Measurements from ENCODE around the gene LTB4R.
"Not testable (repeated sequence)": the region's sequence is repeated elsewhere in the genome, so short reads cannot be mapped to it uniquely, and the experiment has no call there.

Gene LTB4R

DNA sequence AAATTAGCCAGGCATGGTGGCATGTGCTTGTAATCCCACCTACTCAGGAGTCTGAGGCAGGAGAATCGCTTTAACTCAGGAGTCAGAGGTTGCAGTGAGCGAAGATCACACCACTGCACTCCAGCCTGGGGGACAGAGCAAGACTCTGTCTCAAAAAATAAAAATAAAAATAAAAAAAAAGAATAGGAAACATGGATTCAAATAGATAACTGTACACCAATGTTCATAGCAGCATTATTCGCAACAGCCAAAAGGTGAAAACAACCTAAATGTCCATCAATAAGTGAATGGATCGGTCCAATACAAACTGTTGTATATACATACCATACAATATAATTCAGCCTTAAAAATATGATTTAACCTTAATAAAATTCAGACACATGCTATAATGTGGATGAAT, 31.6 kb downstream of the LTB4R start:
- DNase-seq, result no peak

DNA sequence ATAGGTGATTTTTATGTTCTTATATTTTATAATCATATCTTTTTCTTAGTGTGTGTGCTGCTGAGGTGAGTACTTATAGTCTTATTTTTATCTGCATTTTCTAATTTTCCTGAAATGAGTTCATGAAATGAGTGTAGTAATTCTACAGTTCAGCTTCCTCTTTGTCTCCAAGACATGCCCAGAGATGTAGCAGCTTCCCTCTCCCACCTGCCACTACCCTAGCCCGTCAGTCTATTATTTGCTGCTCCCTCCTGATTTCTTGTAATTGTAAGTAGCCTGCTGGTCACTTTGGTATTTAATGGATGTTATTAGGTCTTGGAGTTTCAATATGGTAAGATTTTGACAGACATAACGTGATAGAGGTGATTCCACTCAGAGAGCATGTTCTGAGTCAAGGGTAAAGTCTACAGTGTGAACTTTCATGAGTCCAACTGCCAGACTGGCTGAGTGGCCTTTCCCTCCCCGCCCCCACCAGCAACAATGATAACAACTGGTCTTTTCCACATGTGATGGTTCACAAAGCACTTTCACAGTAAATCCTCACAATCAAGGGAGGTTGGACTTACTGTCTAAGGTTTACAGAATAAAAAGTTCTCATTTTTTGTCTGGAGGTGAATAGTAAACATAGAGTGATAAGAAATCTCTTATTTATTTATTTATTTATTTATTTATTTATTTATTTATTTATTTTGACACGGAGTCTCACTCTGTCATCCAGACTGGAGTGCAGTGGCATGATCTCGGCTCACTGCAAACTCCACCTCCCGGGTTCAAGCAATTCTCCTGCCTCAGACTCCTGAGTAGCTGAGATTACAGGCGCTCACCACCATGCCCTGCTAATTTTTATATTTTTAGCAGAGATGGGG, 32.7 kb downstream of the LTB4R start:
- DNase-seq, result no peak

DNA sequence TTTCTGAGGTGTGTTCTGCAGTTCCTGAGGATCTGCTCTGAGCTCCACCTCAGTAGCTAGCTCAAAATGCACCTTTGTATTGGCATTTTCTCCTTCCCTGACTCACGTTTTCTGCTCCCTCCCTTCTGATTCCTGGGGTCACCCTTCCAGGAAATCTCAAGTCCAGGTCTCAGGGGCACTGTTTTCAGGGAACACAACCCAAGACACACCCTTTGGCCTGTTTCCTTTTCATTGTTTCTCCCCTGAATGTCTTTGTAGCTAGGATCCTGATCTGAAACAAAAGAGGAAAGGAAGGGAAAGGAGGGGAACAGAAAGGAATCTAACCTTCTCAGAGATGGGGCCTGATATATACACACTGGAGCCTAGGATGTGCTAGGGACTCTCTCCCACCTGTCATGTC, 35.8 kb downstream of the LTB4R start:
- DNase-seq, result no peak

DNA sequence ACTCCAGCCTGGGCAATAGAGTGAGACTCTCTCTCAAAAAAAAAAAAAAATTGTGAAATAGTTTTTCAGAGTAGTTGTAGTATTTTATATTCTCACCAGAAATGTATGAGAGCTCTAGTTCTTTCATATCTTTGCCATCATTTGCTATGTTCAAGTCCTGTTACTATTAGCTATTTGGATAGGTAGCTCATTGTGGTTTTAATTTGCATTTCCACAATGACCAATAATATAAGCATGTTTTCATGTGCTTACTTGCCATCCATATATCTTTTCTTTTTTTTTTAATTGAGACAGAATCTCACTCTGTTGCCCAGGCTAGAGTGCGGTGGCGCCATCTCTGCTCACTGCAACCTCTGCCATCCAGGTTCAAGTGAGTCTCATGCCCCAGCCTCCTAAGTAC, 36.9 kb downstream of the LTB4R start:
- no peak for DNase-seq

DNA sequence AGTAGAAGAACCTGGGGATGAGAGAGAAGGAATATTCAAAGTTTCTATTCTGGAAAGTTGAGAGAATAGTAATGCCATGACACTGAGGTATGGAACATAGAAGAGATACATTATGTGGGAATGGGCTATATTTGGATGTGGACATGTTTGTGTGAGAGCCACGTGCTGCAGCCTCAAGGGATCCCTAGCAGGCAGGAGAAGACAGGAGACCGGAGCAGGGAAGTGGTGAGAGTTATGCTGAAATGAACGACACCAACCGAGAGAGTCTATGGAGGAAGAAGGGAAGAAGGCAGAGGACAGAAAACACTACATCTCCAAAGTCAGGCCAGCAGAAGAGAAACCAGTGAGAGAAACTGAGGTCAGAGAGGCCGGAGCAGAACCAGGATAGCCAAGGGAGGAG, 38.4 kb downstream of the LTB4R start:
- no peak for DNase-seq

DNA sequence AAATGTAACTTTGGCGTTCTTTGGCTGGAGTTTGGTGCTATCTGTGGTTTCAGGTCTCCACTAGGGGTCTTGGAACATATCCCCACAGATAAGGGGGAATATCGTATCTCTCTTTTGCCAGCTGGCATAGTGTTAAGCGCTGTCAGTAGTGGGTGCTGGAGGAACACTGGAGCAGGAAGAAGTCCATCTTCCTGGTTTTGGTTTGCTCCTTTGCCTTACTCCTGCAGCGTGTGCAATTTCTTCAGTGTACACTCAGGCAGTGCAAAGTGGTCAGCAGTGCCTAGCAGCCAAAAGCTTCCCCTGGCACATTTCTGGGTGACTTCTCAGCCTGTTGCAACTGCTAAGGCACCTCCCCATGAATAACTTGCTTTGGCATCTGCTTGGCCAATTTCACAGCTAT, 40.2 kb downstream of the LTB4R start:
- no peak for DNase-seq

DNA sequence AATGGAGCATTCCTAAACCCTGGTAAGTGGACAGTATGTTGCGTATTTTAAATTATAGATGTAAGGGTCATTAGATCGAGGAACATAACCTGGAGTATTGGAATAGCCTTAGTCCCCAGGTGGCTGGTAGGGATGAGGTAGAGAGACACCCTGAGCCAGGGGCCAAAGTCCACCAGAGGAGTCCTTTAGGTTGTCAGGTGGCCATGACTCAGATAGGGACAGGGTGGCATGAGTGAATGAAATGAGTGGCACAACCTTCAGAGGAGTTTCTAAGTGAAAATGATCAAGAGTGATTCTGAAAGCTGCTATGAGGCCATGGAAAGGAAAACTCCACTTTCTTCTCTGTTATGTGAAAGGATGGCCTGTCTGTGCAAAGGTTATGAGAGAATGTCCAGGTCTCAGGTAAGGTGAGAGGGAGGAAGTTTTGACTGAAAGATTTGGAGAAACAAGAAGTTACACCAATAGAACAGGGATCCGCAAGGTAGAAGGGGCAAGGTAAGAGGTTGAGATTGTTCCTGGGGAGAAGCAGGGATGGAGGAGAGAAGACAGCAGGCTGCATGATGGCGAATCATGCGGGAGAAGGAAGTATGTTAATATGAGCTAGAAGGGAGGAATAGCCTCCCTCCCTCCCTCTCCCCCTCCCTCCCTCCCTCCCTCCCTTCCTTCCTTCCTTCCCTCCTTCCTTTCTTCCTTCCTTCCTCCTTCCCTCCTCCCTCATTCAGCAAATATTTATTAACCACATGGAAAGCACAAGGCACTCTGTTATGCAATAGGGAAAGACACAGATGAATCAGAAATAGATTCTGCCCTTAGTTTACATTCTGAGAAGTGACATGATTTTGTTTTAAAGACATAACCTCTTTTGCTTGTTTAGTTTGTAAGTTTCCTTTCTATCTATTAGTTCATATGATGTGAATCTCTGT, 42.5 kb downstream of the LTB4R start:
- DNase-seq, result no peak

DNA sequence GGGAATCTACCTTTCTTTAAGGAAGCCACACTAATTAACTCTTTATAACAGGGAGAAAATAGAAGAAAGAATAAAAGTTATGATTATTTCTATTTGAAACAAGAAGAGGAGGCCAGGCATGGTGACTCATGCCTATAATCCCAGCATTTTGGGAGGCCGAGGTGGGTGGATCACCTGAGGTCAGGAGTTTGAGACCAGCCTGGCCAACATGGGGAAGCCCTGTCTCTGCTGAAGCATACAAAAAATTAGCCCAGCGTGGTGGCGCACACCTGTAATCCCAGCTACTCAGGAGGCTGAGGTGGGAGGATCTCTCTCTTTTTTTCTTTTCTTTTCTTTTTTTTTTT, 43.2 kb downstream of the LTB4R start:
- not testable (repeated sequence) for DNase-seq

DNA sequence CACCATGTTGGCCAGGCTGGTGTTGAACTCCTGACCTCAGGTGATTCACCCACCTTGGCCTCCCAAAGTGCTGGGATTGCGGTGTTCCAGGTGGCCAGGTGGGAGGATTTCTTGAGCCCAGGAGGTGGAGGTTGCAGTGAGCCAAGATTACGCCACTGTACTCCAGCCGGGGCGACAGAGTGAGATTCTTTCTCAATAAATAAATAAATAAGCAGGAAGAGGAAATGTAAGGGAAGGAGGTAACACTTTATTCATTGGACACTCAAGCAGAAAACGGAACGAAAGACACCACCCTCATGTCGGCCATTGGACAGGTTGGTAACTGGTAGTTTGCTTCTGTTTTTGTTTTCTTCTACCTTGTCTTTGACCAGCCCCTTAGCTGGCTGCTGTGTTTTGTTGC, 43.7 kb downstream of the LTB4R start:
- DNase-seq, result no peak

DNA sequence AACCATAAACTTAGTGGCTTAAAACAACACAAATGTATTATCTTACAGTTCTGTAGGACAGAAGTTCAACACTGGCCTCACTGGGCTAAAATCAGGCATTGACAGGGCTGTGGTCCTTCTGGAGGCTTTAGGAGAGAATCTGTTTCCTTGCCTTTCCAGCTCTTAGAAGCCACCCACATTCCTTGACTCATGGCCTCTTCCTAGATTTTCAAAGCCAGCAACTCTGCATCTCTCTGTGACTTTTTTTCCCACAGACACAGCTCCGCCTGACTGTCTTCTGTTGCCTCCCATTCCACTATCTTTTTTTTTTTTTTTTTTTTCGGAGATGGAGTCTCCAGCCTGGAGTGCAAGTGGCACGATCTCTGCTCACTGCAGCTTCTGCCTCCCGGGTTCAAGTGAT, 44.9 kb downstream of the LTB4R start:
- DNase-seq, result no peak

DNA sequence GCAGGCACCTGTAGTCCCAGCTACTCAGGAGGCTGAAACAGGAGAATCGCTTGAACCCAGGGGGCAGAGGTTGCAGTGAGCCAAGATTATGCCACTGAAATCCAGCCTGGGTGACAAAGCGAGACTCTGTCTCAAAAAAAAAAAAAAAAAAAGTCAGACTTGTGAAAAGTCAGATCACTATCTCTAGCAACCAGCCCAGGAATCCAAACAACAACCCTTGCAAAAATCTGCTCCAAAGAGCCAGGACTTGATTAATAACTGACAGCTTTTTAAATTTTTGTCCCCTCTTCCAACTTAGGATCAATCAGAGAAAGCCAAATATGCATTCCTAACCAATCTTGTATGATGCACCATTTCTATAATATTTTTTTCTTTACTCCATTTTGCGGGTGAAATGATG, 49.0 kb downstream of the LTB4R start:
- DNase-seq, result no peak

DNA sequence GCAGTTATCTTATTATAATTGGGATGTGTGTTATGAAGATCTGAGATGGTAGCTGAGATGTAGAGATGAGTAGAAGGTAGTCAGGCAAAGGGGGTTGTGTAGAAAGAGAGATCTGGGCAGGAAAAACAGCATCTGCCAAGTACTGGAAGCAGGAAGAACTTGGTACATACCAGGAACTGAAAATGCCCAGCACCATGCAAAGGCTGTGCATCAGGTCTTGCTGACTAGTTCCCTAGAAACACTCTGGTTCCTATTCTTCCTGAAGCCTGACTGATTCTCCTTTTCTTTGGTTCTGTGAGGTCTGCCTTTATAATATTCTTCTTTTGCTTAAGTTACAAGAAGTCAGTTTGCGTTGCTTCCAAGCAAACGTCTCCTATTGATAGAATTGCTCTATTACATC, 50.0 kb downstream of the LTB4R start:
- DNase-seq, result peak in 1 of 56 donors; percentile 23

DNA sequence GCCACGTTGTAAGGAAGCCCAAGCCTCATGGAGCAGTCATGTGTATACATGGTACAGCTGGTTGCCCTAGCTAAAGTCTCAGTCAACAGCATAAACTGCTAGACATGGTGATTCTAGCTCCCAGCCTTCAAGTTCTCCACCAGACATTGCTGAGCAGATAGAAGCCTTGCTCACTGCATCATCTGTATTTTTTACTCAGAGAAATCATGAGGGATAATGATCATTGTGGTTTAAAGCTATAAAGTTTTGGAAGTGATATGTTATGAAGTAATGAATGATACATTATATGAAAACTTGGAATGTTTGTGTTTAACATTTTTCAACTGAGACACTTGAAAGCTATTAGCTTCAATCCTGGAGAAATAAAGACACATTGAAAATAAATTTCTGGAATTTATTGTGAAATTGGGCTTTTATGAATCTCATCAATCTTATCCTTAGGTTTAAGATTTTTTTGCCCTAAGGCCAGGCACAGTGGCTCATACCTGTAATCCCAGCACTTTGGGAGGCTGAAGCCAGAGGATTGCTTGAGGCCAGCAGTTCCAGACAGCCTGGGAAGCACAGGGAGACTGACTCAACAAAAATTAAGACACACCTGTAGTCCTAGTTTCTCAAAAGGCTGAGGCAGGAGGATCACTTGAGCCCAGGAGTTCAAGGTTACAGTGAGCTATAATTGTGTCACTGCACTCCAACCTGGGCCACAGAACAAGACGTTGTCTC, 51.1 kb downstream of the LTB4R start:
- DNase-seq, result no peak

DNA sequence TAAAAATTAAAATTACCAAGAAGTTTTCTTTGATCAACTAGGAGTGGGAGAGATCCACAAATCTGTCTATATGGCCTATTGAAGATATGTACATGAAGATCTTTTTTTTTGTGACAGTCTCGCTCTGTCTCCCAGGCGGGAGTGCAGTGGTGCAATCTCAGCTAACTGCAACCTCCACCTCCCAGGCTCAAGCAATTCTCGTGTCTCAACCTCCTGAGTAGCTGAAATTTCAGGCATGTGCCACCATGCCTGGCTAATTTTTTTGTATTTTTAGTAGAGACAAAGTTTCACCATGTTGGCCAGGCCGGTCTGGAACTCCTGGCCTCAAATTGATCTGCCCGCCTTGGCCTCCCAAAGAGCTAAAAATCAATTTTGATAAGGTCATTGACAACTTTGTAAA, 52.1 kb downstream of the LTB4R start:
- no peak for DNase-seq

DNA sequence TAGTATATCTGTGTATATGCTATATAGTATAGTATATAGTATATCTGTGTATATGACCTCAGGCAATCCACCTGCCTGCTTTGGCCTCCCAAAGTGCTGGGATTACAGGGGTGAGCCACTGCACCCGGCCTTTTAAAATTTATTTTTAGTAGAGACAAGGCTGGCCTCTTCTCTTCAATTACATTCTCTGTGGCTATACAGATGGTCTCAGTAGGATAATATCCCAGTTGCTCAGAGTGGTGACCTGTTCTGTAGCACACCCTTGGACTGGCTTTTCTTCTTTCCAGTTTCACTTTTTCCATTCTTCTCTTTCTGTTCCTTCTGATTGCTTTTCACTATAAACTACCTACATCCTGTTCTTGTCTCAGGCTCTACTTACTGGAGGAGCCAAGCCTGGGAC, 53.5 kb downstream of the LTB4R start:
- DNase-seq, result no peak

DNA sequence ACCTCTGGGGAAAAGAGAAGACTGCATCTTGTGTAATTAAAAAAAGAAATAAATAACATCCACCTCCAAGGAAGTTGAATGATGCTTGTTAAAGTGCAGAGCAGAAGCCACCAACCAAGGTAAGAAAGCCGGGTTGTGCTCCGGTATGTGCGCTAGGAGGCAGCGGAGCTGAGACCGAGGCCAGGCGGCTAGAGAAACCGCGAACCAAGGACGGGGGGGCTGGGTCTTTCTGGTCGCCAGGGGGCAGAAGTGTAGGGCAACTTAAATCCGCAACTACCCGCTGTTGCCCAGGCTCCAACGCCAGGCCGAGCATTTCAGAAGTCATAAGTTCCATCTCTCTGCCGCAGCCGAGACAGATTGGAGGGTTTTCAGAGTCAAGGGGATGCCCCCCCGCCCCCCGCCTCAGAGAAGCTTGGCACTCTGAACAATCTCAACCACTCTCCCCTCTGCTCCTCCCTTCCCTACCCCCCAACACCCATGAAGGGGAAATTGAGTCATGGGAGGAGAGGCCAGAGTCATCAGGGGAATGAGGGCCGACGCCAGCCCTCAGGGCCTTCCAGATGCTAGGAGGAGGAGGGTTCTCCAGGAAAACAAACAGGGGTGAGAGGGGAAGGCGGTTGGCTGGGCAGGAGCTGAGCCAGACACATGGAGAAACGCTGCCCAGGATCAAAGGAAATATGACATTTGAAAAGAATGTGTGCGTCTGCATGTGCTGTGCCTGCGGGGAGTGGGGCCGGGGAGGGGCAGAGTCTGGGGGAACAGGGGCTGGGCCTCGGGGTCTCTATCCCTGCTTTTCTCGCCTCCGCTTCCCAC, 54.5 kb downstream of the LTB4R start:
- DNase-seq, result peak in 32 of 56 donors; percentile 4 to 75 (median 29)

DNA sequence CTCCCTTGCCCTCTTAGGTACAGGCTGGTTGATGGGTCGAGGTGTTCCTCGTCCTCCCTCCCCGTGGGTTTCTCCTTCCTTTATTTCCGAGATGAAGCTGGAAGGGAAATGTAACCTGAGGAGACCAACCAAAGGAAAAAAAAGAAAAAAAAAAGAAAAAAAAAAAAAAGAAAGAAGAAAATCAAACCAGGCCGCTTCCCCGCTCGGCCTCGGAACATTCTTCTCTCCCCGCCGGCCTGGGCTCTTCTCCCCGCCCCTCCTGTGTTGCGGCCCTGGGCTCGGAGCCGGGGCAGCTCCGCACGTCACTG, 55.1 kb downstream of the LTB4R start:
- no peak for DNase-seq

DNA sequence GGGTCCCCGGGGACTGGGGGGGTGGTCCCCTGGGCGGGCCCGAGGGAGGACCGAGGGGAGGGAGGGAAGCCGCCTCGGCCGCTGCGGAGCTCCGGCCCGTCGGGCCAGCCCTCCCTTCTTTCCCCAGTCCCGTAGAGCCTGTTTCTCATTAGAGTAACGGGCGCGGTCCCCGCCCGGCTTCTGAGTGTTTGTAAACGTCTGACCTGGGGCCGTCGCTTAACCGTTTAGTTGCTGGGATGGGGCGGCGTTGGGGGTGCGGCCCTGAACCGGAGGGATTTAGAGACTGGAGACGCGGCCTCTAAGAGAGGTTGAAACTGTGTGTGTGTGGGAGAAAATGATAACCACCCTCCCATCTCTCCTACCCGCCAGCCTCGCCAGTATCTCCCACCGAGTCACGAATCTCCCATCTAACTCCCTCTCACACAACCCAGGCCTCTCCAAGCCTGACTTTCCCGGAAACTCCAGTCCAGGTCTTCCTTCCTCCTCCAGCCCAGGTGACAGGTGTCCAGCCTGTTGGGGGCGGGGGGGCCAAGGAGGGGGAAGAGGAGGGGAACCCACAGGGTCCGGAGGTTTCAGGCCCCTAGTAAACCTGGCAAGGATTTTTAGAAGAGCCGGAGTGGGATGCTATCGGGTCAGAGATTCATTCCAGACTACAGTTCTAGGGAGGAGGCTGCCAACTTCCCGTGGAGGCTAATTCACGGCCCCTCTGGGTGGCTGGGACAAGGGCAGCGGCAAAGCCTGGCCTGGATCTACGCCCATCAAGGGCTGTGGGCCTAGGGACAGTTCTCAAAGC, 55.6 kb downstream of the LTB4R start:
- DNase-seq, result peak in 33 of 56 donors; percentile 4 to 69 (median 39)
